ENCODE measurements around the gene CRIM1. TPM values are rescaled to one million over a fixed set of nuclear protein-coding genes. Genes with fewer than 3 reads are reported as not detected.

The CRIM1 gene
- total and polyA plus RNA-seq, 4 donors: 24.3 to 119 (median 58.4) TPM

DNA sequence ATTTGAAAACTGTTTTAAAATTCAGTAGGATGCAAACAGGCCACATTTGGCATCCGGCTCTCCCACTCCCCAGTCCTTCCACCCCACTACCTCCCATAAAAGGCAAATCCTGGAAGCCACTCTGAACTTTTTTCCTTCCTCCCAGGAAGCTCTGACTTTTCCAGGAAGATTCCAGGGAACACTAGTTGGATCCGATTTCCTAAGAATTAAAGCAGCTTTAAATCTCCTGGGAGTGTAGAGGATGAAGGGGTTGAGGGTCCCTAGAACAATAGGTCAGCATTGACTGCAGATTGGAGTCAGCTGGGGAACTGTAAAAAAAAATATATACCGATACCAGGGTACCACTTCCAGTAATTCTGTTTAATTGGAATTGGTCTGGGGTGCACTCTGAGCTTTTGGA, 76.9 kb downstream of the CRIM1 start:
- Histone ChIP-seq H3K27me3 (ENCODE audit: control insufficient read depth in 3 of 3, insufficient read depth in 3 of 3, low read length in 2 of 3) (no peaks in the 10 kb centered on the region), H3K27ac (ENCODE audit: low read depth in 1 of 2, low read length in 1 of 2) (peak overlapping the region in 1 of 2 donors; percentile 41), H3K9ac (ENCODE audit: insufficient read depth in 1 of 2, low read length in 2 of 2) (no peak overlapping the region), H3K36me3 (ENCODE audit: control insufficient read depth in 4 of 4, insufficient read depth in 4 of 4, low read length in 4 of 4) (no peaks in the 10 kb centered on the region), H3K9me3 (ENCODE audit: control insufficient read depth in 4 of 4, insufficient read depth in 3 of 4, low read length in 3 of 4) (no peaks in the 10 kb centered on the region), H3K4me1 (ENCODE audit: control insufficient read depth in 5 of 5, insufficient read depth in 5 of 5, low read length in 5 of 5) (peaks cover 7 to 29% (median 12%) of the 10 kb centered on the region in 5 donors), H3K4me3 (no peak overlapping the region)
- DNase-seq (no peak), ATAC-seq (ENCODE audit: insufficient read depth, low FRiP score) (no peak)
- TF ChIP-seq CTCF (IDR thresholded peaks at IDR 0.05; ENCODE audit: control extremely low read depth, extremely low read depth): no peak
- 81 to 83% methylated on average over 3 of the region's 3 CpGs for WGBS, 2 donors

DNA sequence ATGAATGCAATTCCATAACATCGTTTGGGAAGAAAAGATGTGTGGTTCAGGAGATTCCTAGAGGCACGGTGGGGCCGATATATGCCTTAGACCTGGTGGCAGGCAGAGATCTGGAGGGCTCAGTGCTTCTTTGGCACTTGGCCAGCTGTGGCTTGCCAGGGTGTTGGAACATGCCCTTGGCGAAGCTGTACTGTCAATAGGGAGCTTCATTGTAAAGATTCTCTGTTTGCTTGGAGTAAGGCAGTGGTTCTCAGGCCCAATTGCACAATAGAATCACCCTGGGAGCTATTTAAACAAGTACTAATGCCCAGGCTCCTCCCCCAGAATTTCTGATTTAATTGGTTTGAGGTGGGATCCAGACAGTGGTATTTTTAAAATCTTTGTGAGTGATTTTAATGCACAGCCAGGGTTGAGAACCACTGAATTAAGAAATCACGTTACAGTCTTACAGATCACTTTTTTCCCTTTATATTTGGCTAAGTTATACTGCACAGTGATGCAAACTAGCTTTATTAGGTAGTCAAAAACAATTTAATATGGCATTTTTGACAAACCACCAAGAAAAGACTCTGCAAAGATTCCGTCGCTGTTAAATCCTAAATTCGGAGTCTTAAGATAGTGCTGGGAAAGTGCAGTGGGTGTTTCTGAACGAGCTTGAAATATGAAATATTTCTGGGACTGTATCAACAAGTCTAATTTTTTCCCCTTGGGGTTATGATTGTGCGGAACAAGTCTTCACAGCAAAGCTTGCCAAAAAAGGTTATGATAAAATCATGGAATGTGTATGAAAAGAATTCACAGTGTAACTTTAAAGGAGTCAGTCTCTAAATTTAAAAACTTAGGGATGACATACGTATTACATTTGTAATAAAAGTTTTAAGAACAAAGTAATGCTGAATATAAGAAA, 78.0 kb downstream of the CRIM1 start:
- Histone ChIP-seq H3K9me3 (ENCODE audit: control insufficient read depth in 4 of 4, insufficient read depth in 3 of 4, low read length in 3 of 4) (no peaks in the 10 kb centered on the region), H3K4me3 (no peak overlapping the region), H3K27ac (ENCODE audit: low read depth in 1 of 2, low read length in 1 of 2) (peak overlapping the region; percentile 26 to 35), H3K36me3 (ENCODE audit: control insufficient read depth in 4 of 4, insufficient read depth in 4 of 4, low read length in 4 of 4) (no peaks in the 10 kb centered on the region), H3K4me1 (ENCODE audit: control insufficient read depth in 5 of 5, insufficient read depth in 5 of 5, low read length in 5 of 5) (peaks cover 7 to 34% (median 12%) of the 10 kb centered on the region in 5 donors), H3K9ac (ENCODE audit: insufficient read depth in 1 of 2, low read length in 2 of 2) (no peak overlapping the region), H3K27me3 (ENCODE audit: control insufficient read depth in 3 of 3, insufficient read depth in 3 of 3, low read length in 2 of 3) (no peaks in the 10 kb centered on the region)
- ATAC-seq (ENCODE audit: insufficient read depth, low FRiP score) (peak; percentile 36), DNase-seq (peak in 2 of 3 donors; percentile 34 to 66)
- 67 to 77% methylated on average over 11 of the region's 11 CpGs for WGBS, 2 donors
- no peak for TF ChIP-seq CTCF (IDR thresholded peaks at IDR 0.05; ENCODE audit: control extremely low read depth, extremely low read depth)

DNA sequence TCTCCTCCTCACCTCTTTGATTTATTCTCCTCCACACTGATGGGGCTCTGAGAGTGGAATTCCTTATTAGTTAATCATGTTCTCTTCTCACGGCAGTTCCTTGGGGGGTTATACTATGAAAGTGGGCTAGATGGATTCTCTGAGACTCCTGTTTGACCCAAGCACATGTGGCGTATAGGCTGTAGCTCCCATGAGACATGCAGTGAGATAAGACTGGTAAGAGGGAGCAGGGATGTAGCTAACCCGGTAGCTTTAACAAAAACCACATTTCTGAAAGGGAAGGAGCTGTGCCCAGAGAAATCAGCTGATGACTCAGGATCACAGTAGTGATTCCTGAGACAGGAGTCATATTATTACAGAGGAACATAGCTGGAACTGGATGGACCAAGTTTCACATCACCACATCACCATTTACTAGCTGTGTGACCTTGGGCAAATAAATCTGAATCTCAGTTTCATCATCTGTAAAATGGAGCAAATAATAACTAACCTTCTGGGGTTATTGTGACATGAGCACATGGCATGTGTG, 82.9 kb downstream of the CRIM1 start:
- Histone ChIP-seq H3K9me3 (ENCODE audit: control insufficient read depth in 4 of 4, insufficient read depth in 3 of 4, low read length in 3 of 4) (peaks cover 0 to 2% (median 0%) of the 10 kb centered on the region in 4 donors), H3K36me3 (ENCODE audit: control insufficient read depth in 4 of 4, insufficient read depth in 4 of 4, low read length in 4 of 4) (peaks cover 0 to 10% (median 8%) of the 10 kb centered on the region in 4 donors), H3K4me3 (no peak overlapping the region), H3K9ac (ENCODE audit: insufficient read depth in 1 of 2, low read length in 2 of 2) (no peak overlapping the region), H3K4me1 (ENCODE audit: control insufficient read depth in 5 of 5, insufficient read depth in 5 of 5, low read length in 5 of 5) (peaks cover 9 to 35% (median 12%) of the 10 kb centered on the region in 5 donors), H3K27ac (ENCODE audit: low read depth in 1 of 2, low read length in 1 of 2) (no peak overlapping the region), H3K27me3 (ENCODE audit: control insufficient read depth in 3 of 3, insufficient read depth in 3 of 3, low read length in 2 of 3) (no peaks in the 10 kb centered on the region)
- TF ChIP-seq CTCF (IDR thresholded peaks at IDR 0.05; ENCODE audit: control extremely low read depth, extremely low read depth): no peak
- DNase-seq (no peak), ATAC-seq (ENCODE audit: insufficient read depth, low FRiP score) (peak; percentile 31)
- 68 to 75% methylated on average over 3 of the region's 3 CpGs for WGBS, 2 donors

Measured in lung (tissue), 12 donors.